Epidermal melanocyte (primary cell): ENCODE measurements around the gene ATMIN.
A peak's percentile ranks its signal among the peaks of the same experiment; 100 is the strongest.

Source experiments
- DNase-seq: peaks from one replicate; pipeline ENCODE4 v3.0.0; 2011; ENCODE audit warnings: low spot score; ENCODE audit not compliant: insufficient read length

The ATMIN gene

DNA sequence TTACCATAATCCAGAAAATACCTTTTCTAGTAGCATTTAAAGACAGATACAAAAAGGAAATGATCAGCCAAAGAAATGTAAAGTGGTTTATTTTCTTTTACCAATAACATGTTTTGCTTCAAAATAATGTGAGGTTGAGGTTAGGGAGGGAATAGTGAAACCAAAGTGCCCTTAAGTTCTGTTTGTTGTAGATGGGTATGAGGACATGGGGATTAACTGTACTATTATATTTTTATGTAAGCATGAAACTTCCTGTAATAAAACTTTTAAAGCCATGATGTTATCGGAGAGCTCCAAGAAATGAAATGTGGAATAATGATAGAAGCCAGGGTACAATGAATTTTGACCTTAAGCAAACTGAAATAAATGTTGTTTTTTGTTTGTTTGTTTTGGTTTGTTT is 31.5 kb downstream of the ATMIN start:
- no peak for DNase-seq

DNA sequence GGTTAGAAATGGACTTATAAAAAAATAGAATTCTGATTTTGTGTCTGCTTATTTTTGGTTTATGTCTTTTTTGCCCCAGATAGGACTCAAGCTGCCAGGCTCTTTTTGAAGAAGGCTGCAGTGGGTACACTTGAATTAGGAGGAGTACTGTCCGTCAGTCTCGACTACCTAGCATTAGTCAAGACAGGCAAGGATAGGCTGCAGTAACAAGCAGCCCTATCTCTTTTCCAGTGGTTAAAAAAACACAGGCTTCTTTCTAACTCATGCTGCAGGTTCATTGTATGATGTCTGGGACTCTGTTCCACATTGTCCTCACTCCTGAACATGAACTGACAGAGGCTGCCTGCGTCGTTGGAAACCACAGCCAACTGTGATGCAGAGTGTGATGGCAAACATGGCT is 33.4 kb downstream of the ATMIN start:
- no peak for DNase-seq

DNA sequence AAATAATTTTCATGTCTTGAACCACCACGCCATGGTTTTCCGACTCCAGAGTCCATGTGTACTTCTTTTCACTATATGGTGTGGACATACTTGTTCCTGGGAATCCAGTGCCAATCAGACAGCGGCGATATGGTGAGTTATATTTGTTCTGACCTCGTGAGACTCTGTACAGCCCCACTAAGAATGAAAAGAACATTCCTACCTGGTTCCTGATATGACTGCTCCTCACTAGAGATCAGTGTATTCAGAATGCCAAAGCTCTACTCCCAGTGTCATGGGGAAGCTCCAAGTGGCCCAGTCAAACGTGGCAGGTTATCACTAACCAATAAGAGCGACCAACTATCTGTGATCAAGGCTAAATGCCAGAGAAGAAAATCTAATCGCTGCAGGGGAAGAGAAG is 35.3 kb downstream of the ATMIN start:
- no peak for DNase-seq

- DNase-seq: no peak
These were observed 36.2 kb downstream of the ATMIN start for GRCh38 chr16:81071805-81072204.

GRCh38 chr16:81073560-81074330 is 38.1 kb downstream of the ATMIN start:
- no peak for DNase-seq

- peak; percentile 73 for DNase-seq
These were observed 41.0 kb downstream of the ATMIN start for GRCh38 chr16:81076566-81077075.

- DNase-seq: peak; percentile 91
These were observed 41.7 kb downstream of the ATMIN start, which contains the start of gene C16orf46 for GRCh38 chr16:81077076-81077940. Gene C16orf46 (minus strand): TSS chr16:81077238. CDS start chr16:81063955, 13,283 bp downstream.

- no peak for DNase-seq
These were observed 44.6 kb downstream of the ATMIN start for GRCh38 chr16:81080233-81080632.

GRCh38 chr16:81081014-81081413 is 45.4 kb downstream of the ATMIN start:
- no peak for DNase-seq

DNA sequence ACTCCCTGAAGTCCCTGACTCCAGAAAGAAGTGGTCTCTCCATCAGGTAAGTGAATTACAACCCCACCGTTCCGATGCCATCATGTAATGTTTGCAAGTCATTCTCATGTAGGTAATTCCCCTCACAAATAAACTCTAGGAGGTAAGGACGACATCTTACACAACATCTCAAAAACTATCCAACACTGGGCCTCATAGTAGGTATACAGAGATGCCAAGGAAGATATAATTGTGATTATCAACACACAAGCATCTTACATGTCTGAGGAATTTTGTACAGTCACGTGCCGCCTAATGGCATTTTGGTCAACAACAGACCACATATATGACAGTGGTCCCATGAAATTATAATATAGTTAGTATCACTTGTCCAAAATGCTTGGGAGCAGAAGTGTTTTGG is 53.2 kb downstream of the ATMIN start:
- no peak for DNase-seq

- DNase-seq: no peak
These were observed 59.2 kb downstream of the ATMIN start for GRCh38 chr16:81094771-81095251.

DNA sequence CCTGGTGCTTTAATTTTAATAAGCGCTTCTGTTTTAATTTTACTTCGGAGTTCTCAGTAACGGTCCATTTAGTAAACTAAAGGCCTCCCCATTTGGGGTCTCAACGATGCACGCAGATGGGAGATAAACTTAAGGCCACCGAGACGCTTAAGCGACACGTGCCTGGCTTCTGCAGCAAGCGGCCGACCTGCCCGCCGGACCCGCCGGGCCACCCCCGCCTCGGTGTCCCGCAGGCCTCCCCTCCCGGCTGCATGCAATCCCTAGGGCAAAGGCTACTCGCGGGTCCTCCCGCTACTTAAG is 60.0 kb downstream of the ATMIN start:
- no peak for DNase-seq

DNA sequence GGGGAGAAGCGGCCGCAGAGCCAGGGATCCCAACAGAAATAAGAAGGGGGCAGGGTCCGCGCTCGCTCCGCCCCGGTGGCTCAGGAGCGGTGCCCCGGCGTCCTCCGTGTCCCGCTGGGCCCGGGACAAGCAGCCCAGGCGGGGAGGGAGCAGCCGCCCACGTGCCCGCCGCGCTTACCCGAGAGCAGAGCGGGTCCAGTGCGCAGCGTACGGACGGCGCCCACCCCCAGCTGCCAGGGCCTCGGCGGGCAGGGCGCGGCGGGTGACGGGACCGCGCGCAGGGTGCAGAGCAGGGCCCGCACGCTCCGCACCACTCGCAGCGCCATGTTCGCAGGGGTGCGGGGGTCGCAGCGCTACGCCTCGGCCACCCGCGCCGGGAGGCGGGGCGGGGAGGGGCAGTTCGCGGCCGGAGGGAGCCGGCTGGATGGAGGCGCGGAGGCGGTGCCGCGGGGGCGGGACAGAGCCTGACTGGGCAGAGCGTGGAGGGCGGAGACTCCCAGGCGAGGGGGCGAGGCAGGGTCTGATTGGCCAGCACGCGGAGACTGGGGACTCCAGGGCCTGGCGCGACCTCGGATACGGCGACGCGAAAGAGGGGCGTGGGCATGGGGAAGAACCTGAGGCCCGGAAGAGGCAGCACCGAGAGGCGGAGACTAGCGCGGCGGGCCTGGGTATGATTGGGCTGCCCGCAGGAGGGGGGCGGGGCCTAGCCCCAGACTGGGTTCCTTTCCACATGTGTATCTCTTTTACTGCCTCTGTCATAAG is 60.5 kb downstream of the ATMIN start, which contains the start of gene GCSH:
Gene GCSH (minus strand): TSS at position 443 of the 762 bp plus-strand sequence. CDS start 117 bp downstream, at position 326.
- DNase-seq: peak; percentile 83

DNA sequence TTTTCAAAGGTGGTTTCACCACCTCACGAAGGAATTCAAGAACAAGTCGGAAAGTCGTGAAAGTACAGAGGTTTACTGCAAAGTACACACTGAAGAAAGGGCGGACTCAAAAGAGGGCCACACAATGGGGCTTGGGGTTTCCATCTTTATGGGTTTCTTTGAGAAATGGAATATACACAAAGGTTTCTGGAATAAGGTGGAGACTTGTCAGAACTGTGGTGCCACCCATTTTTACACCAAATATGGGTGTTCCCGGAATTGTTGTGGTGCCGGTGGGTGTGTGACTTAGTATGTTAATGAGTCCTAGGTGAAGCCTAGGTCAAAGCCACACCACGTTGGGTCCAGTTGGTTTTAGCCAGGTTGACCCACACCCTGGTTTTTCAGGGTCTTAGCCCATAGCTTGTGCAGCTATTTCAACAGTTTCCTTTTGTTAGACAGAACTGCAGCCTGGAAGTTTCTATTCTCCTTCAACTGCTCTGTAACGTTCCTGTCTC is 61.1 kb downstream of the ATMIN start:
- no peak for DNase-seq
